Measurements from ENCODE around the gene BRINP3.

The BRINP3 gene

DNA sequence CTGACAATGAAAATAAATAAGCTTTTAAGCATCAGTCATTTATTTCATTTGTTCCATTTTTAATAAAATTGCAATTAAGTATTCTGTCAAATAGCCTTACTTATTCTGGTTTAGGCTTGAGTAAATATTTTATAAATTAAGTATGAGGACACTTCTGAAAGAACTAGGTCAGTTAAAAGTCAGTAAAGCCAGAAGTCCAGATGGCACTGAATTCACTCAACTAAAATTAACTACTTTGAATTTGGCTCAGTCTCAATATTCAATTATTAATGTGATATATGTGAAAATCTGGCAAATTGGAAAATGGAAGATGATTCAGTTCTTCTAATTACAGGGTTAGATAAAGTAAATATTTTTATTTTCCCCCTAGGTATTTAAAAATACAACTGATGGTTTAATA lies 174.2 kb downstream of the BRINP3 start:
- DNase-seq = no peak

DNA sequence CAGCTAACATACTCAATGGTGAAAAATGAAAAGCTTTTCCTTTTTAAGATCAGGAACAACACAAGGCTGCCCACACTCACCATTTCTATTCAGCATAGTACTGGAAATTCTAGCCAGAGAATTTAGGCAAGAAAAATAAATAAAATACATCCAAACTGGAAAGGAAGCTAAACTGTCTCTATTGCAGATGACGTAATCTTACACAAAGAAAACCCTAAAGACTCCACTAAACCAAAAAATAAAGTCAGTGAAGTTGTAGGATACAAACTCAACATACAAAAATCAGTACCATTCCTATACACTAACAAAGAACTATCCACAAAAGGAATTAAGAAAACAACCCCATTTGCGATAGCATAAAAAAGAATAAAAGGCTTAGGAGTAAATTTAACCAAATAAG lies 181.2 kb downstream of the BRINP3 start:
- DNase-seq = no peak

DNA sequence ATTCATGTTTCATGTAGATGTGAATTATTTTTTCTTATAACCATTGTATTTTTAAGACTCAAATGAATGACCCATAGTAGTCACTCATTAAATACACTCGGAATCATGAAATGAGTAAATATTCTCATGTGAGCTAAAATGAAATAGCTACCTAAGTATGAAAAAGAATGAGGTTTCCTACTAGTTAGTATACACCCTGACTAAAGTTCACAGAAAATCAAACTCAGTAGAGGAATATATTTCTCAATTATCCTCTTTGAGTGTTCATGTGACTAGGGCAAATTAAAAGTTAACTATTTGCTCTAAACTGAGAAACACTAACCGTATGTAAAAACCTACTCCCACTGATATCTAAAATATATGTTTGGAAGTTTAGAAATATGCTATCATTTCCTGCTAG lies 187.8 kb downstream of the BRINP3 start:
- no peak for DNase-seq

DNA sequence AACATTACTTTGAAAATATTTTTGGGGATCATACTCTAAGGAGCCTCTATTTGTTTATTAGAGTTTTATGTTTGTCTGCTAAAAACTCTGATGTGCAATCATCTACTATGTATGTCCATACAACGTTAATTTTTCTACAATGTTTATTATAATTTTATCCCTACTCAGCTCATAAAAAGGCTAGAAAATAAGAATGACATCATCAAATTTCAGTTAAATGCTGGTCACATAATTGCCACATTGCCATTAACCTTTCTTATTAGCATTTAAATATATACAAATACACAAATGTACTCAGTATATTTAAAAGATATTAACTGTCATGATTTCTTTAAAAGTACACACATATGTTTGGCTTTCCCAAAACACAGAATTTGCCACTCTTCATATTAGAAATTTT lies 191.6 kb downstream of the BRINP3 start:
- DNase-seq = no peak

DNA sequence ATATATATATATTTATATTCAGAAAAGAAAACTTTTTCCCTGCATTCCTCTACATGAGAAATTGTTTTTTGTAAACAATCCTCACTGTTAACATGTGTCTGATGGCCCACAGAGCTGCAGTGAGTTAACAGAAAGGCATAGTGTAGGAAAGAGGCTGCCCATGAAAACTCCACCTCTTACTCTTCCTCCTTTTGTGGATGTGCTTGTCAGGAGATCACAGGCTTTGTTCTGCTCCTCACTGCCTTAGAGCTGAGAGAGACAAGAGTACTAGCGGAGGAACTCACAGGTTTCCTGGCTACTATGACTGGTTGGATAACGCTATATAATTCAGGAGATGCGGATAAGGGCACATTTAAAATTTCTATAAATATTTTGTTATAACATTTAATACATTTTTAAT lies 200.6 kb downstream of the BRINP3 start:
- DNase-seq = no peak

DNA sequence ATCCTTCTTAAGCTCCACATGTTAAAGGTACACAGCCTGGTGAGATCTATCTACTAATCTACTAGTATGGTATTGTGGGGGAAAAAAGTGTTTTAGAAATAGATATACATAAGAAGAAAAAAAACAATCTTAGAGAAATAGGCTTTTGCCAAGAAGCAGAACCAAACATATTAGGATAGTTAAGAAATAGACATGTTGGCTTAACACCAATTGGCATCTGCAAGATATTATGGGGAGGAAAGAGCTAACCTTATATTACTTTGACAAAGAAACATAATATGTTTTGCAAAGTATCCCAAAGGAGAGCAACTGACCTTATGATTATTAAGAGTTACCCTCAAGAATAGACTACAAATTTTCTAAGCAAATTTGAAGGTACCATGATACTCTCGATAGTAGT lies 202.9 kb downstream of the BRINP3 start:
- DNase-seq = no peak

DNA sequence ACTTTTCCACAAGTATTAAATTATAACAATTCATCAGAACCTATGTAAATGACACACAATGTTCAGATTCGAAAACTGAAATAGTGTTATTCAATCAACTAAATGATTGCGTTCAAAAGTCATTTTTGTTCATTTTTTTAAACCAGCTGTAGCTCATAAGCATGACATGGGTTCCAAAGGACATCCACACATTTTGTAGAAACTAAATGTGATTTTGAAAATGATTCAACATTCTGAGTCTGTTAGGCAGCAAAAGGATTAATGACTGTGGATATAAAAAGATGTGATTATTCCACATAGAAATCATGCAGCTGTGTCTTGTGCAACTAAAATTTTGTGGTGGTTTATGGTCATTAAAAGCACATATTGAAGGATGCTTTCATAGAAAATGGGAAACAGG lies 204.5 kb downstream of the BRINP3 start:
- no peak for DNase-seq

DNA sequence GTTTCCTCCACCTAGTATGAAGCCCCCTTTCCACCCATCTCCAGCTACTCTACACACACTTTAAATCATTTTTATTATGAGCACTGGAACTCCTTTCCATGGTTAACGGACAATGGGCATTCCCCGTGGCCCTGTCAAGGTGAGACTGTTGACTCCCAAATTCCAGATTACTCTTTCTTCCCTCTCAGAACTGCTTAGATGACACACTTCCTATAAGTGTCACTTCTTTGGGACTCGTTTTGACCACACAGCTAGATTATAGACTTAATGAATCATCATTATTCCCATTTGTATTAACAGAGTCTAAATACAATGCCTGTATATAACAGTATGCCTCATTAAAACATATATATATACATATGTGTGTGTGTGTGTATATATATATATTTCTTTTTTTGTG lies 215.1 kb downstream of the BRINP3 start:
- no peak for DNase-seq

DNA sequence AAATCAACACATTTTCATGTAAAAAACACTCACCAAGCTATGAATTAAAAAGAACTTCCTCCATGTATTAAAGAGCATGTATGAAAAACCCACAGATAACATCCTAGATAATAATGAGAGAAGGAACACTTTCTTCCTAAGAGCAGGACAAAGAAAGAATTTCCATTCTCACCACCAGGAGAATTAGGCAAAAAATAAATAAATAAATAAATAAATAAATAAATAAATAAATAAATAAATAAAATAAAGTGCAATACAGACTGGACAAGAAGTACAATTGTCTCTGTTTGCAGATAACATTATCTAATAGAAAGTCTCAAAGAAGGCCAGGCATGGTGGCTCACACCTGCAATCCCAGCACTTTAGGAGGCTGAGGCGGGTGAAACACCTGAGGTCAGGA lies 218.2 kb downstream of the BRINP3 start:
- DNase-seq = no peak

DNA sequence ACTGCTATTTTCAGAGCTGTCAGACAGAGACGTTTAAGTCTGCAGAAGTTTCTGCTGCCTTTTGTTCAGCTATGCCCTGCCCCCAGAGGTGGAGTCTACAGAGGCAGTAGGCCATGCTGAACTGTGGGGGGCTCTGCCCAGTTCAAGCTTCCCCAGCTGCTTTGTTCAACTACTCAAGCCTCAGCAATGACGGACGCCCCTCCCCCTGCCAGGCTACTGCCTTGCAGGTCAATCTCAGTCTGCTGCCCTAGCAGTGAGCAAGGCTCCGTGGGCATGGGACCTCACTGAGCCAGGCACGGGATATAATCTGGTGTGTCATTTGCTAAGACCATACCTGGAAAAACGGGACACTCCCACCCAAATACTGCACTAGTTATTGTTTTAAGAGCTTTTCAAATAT lies 219.7 kb downstream of the BRINP3 start:
- no peak for DNase-seq

DNA sequence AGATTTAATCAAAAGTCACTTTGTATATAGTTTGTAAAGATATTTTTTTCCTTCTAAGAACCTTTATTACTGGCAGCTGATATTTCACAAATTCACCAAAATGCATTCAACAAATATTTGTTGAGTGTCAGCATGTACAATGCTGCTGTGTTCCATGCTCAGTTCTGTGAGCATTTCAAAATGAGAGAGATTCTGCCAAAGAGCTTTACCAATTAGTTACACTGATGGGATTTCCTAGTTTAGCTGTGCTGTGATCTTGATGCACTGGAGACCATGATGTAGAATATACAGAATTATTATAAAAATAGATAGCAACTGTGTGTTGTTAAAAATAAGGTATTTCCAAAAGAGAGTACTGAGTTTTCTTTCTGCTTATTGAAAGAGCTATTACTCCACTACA lies 225.6 kb downstream of the BRINP3 start:
- DNase-seq = no peak

DNA sequence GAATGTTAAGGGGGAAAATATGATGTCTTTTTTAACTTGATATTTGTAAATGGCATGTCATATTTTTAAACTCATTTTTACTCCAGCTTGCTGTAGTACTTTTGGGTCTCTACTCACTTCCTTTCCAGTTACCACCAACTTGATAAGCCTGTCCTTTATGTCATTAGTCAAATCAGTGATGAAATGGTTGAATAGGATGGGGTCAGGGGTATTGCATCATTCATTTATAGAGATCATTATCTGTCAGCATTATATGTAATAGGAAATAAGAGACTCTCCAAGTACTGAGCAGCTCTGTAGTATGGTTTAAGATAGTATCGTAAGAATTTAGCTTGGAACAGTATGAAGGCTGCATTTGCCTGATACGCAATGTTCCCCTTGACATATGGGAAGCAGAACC lies 227.3 kb downstream of the BRINP3 start:
- DNase-seq = no peak

DNA sequence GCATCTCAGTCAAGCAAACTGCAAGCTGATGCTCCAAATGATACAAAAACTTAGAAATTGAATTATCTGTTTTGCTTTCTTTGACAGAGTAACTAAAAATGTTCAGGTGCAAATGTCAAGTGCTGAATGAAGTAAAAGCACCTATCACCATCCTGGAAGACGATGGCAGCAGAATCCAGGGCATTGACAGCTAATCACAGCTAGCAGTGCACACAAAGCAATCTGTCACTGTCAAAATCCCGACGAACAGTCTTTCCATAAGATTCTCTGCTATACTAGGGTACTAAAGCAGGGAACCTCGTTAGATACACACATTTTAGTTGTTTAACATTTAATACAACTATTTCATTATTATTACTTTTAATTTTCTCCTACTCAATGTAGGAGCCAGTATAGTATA lies 233.3 kb downstream of the BRINP3 start:
- DNase-seq = no peak

DNA sequence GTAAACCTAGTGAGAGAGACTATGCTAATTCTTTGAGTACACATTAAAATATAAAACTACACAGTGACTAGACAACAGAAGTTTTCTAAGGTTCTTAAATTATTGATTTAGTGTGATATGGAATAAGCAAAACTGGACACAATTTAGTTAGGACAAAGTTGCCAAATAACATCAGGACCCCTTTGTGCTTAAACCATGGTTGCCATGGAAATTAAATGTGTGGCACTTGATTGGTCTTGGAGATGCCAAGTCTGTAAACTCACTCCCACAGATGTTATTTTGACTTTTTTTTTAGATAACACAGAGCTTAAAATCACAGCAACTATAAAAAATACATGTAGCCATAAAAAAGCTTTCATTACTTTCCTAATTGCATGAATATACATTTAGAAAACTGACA lies 234.6 kb downstream of the BRINP3 start:
- no peak for DNase-seq

DNA sequence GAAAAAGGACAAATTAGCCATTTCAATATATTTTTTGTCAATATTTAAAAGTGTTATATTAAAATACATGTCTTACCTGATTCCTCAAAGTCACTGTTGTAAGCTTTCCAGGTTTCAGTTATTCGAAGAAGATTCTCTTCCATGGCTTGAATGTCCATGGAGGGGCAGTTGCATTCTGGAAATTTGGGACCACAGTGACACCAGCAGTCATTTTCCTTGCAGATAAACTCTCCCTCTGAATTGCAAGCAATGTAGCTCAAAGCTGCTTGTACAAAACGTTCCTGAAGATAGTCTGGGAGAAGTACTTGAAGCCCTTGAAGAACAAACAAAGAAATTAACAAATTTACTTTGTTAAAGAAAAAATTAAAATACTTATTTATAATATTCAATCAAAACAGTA lies 251.7 kb downstream of the BRINP3 start:
- no peak for DNase-seq

DNA sequence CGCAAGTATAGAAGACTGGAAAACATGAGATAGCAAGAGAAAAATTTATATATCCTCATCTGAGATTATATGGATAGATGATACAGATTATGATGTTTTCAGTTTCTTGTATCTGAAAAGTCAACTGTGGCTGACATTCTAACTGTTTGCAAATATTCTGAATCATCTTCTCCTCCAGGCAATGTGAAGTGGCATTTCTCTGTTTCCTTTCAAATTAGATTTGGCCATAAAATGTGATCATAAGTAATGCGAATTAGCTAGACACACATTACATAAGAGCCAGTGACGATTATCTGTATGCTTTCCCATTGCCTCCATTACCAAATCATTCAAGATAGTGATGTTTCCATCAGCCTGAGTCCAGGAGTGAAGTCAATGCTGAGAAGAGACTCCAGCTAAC lies 265.2 kb downstream of the BRINP3 start:
- no peak for DNase-seq

DNA sequence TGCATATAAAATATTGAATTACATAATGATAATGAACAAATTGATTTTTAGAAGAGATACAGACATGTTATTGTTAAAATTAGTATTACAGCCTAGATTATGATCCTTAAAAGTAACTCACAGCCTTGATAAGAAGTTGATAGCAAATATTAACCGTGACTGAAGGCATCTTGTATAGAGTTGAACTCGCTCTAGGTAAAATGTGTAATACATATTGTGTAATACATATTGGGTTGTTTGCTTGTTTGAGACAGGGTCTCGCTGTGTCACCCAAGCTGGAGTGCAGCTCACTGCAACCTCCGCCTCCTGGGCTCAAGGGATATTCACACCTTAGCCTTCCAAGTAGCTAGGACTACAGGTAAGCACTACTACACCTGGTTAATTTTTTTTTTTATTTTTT lies 269.9 kb downstream of the BRINP3 start:
- no peak for DNase-seq

DNA sequence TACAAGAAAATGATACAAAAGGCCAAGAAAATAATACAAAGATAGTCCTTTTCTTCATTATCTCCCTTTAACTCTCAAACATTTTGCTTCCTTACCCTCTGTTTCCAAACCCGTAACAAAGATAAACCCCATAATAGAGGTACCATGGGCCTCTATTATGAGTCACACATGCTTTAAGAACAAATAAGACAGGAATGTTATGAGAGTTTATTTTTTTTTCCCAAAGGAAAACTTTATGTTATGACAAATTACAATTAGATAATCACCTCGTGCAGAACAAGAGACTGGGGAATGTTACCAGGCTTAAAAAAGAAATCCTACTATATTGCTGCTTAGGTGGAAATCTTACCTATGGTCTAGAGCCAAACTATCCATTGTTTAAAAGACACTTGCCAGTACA lies 272.0 kb downstream of the BRINP3 start:
- DNase-seq = no peak

DNA sequence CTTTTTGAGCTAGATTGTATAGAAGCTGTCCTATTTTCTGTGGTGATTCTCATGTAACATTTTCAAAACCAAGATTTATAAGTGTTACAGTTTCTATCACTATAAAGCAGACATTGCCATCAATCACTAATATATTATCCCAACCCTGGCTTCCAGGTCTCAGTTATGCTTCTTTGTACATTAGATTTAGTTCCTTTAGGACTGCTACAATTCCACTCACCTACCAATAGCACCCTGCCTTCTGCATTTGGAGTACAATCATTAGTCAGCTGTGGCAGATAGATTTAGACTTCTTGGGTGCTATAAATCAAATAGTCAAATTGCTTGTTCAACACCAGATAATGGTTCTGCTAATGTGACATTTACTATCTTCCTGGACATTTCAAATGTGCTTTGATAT lies 281.6 kb downstream of the BRINP3 start:
- no peak for DNase-seq

DNA sequence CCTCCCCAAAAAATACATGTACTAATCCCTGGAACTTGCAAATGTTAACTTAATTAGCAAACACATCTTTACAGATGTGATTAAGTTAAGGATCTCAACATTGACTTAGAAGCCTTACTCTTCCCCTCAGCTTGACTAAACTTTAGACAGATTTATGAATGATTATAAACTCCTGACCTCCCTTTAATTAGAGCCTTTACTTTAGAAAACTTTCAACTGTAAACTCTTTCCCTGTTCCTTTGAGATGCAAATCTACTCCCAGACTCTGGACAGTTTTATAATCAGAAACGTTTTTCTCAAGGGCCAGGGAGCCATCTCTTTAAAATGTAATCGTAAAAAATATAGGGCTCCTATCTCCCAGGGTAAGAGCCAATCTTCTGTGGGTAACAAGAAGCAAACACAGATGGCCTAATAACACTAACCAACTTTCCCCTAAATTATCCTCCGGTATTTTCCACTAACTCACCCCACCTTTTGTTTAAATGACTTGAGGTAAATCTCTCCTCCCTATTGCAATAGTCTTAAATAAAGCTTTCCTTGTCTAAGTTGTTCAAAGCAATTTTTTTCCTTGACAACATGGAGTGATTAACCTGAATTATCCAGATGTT lies 284.1 kb downstream of the BRINP3 start:
- DNase-seq = no peak

DNA sequence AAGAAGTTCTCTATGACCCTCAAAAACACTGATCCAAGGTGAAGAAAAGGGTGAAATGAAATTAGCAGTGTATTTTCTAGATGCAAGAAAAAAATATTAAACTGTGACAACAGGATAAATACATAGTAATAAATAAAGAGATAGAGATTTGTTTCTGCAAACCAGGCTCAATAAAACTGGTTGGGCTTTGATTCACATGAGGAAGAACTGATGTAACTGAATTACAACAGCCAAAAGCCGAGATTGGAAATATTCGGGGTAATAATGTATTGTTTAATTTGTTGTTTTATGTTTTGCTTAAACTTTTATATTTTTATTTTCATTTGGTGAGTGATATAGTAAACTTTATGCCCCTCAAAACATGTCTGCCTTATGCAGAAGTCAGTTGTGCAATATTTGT lies 285.0 kb downstream of the BRINP3 start:
- no peak for DNase-seq

DNA sequence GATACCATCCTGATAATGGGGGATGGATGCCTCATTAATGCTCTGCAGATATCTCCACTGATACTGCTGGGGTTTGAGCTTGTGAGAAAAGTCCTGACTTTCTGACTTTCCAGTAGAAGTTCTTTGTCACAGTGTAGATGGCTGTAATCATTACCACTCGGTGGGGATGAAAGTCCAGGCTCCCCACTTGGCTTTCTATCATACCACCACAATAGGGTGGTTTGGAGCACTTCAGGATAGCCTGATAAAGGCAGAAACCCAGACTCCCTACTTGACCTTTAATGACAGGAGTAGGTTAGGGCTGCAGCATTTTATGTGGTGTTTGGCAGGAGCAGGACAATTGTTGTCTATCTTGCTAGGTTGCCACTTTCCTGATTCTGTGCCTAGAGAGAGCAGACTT lies 294.1 kb downstream of the BRINP3 start:
- no peak for DNase-seq

DNA sequence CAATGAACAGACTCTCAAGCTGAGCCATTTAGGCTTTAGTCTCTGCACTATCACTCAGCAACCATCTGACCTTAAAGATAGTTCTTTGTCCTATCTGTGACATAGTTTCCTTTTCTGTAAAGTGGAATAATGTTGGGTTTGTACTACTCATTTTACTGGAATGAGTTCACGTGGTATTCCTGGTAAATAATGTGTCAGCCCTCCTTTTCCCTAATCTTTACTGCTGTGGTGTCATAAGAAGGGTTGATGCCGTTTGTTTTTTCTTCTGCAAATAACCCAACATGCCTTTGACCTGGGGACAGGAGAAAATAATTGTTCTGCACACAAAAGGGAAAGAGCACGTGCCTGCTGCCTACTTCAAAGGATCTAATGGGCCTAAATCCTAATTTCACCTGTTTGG lies 297.8 kb downstream of the BRINP3 start:
- no peak for DNase-seq

DNA sequence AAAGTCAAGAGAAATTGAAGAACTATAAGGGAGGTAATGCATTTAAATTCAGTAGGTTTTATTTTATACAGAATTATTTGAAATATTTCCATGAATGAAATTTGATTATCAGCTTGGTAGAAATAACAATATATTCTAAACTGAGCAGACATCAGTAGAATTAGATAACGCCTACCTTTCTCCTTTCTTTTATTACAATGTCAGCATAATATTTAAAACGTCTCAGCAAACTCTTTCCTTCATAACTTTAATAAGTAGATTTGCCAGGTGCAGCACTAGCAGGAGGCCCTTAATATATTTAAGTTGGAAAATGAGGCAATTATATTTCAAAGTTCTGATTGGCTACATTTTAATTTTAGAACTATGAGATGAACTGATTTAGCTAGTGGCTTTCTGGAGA lies 298.8 kb downstream of the BRINP3 start:
- DNase-seq = no peak

DNA sequence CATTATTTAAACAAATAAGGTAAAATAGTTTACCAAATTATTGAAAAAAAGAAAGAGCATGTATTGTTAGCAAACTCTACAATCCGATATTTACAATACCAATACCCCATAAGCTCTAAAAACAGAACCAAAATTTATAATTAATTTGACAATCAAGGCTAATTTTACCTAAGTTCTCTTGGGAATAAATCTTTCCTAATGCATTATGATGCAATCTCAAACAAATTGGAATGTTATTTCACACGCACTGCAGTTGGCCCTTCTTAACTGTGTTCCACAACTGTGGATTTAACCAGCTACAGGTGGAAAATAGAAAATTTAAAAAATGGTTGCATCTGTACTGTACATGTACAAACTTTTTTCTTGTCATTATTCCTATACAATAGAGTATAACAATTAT lies 300.1 kb downstream of the BRINP3 start:
- no peak for DNase-seq

DNA sequence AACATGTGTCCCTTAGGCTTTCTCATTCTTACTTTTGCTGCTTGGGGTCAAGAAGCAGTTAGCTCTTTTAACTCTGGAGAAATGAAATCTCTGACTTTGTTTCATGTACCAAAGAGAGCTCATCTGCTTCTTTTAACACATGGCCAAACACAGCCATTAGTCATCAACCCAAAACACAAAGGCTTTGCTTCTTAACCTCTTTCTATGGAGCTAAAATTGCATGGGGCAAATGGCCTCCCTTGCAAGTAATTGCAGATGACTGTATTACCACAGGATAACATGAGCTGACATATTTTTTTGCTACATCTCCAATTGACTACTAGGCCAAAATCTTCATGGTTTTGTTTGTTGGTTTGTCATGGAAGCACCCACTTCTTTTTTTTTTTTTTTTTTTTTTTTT lies 300.9 kb downstream of the BRINP3 start:
- DNase-seq = no peak

Data from femur (tissue), 1 donor.